Umbilical cord (tissue), 2 donors: ENCODE data around the gene HNRNPLL. TPM values are rescaled to one million over a fixed set of nuclear protein-coding genes. Genes with fewer than 3 reads are reported as not detected.
A peak's percentile ranks its signal among the peaks of the same experiment; 100 is the strongest.

Experiments
- DNase-seq: peaks from one replicate; pipeline ENCODE4 v3.0.0-alpha.2; 2015; ENCODE audit warnings: low spot score
- total RNA-seq: library from RNA; depleted of rRNA; stranded (reverse); fragments of >200 nt; gene quantifications from one replicate; pipeline ENCODE4 v1.2.3, GENCODE V29; 2014; ENCODE audit warnings: low replicate concordance; ENCODE audit not compliant: insufficient read depth

The HNRNPLL gene
- total RNA-seq, 1 donor from 2014 or later, result 49.6 TPM

DNA sequence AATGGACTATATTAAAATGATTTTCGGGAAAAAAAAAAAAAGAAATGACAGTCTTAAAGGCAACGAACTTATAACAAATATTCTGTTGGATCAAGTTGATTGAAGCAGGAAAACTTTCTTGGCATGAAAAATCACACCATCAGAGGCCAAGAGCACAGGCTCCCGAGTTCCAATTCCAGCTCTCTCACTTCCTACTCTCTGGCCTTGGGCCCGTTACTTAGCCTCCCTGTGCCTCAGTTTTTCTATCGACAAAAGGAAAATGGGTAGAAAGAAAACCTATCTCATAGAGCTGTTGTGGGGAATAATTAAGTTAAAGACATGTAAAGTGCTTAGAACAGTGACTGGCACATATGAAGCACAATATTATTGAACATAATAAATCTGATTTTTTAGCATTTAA is 74.2 kb downstream of the HNRNPLL start:
- no peak for DNase-seq

DNA sequence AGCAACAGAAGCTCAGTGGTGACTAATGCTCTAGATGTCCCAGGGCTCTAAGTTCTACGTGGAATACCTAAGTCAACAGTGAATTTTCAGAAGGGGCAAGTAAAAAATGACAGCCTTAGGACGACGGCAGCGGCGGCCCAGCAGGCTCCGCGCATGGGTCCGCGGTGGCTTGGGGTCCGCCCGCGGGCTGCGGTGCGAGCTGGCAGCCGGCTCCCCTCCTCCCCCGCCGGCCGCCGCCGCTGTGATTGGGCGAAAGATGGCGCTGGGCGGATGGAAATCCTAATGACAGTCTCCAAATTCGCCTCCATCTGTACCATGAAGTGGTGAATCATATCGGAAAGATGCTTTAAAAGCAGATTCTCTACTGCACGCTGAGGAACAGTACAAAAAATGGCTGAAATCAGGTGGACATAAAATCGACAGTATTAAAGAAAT is 74.7 kb downstream of the HNRNPLL start:
- DNase-seq, result peak; percentile 73

GRCh38 chr2:38527338-38528007 is 75.3 kb downstream of the HNRNPLL start:
- no peak for DNase-seq

- peak; percentile 19 for DNase-seq
These were observed 76.5 kb downstream of the HNRNPLL start for GRCh38 chr2:38526195-38526594.

GRCh38 chr2:38524580-38524979 is 78.1 kb downstream of the HNRNPLL start:
- DNase-seq, result no peak

DNA sequence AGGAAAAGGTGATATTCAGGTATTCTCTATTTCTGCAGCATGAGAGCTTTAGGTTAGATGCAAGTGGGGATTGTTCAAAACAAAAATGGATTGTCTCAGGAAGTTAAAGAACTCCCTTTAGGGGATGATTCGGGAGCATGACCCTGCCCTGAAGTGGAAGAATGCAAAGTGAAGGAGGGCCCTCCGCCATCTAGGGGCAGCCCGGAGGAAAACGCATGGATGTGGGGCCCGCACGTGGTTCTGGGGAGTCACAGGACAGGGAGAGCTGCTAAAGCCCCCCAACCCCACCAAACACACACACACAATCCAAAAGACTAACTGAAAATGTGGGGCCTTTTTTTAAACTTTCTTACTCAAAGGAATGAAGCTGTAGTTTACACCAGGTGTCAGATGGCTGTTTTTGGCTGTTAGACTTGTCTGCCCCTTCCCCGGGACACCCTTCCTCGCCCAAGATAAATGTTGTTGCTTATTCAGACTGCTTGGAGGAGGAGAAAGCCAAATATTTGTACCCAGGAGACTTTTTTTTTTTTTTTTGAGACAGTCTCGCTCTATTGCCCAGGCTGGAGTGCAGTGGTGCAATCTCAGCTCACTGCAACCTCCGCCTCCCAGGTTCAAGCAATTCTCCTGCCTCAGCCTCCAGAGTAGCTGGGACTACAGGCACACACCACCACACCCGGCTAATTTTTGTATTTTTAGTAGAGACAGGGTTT is 78.8 kb downstream of the HNRNPLL start:
- DNase-seq, result no peak

DNA sequence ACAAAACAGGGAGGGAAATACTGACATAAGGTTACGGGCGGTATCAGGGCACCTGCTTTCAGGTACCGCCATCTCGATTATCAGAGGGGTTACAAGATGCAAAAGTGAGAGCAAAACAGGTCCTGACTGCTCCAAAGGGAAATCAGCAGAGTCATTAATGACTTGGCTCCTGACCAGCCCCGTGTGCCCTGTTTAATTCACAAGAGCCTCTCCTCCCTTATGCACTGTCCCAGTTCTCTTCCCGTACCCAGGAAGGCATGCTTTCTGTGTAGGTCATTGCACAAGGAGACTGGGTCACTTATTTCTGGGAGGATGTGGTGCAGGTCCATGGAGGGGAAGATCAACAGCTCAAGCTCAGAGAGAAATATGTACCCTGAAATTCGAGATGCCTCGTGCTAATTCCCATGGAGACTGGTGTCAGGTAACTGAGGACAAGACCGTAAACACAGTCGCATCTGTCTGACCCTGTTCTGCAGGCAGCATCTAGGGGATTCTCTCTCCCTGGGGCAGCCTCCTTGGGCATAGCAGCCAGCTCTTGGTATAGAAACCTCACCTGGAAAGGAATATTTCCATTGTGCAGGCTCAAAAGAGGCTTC is 79.9 kb downstream of the HNRNPLL start:
- DNase-seq, result no peak

DNA sequence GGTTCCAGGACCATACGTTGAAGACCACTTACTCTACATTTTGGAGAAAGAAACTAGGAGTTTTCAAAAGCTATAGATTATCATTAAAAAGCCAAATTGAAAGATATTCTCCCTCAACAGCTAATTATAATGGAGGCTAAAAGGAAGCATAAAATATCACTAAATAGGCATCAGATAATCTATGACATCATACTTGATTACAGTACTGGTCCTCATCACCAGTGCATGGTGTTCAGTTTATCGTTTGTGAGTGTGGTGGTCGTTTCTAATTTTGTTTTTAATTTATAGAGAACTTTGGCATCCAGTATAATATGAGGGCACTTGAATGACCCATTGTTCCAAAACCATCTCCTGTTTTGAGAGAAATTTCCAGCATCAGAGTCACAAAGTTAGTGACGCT is 80.9 kb downstream of the HNRNPLL start:
- no peak for DNase-seq

DNA sequence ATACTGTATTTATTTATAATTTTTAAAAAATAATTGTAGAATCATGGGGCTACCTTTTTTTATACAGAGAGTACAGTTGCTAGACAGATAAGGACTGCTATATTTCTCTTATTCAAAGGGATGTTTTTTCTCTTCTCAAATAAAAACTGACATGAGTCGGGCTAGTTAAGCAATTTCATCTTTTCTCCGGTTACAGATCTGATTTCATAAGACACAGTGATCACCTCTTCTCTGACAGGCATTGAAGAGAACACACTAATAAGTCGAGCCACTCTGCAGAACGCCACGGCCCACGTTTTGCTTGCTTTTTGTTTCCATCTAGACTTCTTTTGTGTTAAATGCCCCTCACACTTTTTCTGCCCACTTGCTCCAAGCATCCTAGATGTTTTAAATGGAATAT is 85.4 kb downstream of the HNRNPLL start:
- DNase-seq, result no peak

DNA sequence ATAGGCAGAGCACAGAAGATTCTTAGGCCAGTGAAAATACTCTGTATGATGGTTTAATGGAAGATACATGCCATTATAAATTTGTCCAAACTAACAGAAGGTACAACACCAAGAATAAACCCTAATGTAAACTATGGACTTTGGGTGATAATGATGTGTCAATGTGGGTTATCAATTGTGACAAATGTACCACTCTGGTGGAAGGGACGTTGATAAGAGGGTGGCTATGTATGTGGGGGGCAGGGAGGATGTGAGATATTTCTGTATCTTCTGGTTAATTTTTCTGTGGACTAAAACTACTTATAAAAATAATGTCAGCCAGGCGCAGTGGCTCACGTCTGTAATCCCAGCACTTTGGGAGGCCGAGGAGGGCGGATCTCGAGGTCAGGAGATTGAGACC is 86.2 kb downstream of the HNRNPLL start:
- no peak for DNase-seq

DNA sequence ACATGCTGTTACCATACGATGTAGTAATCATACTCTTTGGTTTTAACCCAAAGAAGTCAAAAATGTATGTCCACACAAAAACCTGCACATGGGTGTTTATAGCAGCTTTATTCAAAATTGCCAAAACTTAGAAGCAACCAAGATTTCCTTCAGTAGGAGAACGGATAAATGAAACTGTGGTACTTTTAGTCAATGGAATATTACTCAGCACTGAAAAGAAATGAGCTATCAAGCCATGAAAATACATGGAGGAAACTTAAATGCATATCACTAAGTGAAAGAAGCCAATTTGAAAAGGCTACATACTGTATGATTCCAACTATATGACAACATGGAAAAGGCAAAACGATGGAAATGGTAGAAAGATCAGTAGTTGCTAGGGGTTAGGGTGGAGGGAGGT is 86.6 kb downstream of the HNRNPLL start:
- DNase-seq, result no peak

GRCh38 chr2:38515155-38516074 is 87.3 kb downstream of the HNRNPLL start:
- DNase-seq, result peak; percentile 73

DNA sequence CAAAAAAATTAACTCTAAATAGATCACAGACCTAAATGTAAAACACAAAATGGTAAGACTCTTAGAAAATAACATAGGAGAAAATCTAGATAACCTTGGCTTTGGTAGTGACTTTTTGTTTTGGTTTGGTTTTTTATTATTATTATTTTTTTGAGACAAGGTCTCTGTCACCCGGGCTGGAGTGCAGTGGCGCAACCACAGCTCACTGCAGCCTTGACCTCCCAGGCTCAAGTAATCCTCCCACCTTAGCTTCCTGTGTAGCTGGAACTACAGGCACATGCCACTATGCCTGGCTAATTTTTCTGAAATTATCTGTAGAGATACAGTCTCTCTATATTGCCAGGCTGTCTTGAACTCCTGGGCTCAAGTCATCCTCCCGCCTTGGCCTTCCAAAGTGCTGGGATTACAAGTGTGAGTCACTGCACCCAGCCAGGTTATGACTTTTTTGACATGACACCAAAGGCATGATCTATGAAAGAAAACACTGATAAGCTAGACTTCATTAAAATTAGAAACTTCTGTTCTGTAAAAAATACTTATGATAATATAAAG is 88.0 kb downstream of the HNRNPLL start:
- DNase-seq, result no peak

DNA sequence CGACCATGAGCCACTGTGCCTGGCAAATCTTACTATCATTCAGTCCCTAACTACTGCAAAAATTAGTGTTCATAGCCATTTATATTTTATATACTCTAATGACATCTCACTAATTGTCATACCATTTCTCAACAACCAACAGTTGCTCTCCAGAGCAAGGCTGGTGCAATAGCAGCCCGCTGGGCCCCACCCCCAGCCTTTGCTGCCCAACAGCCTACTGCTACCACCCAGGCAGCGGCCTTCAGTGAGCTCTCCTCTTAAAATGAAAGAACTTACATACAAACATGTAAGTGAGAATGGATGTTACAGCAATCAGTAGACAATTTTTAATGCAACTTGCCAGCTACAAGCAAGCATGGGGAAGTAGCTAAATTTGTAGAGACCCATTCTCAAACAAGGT is 90.5 kb downstream of the HNRNPLL start:
- DNase-seq, result no peak

Other genes starting within 250 kb of the HNRNPLL start
- gene ATL2, start 225.7 kb downstream of the HNRNPLL start, total RNA-seq, result 68.1 TPM
- gene GALM, start 63.2 kb upstream of the HNRNPLL start, total RNA-seq, result 15.4 TPM
- gene SRSF7, start 148.4 kb upstream of the HNRNPLL start, total RNA-seq, result 82.8 TPM
- 23.6 TPM for gene GEMIN6, start 175.3 kb upstream of the HNRNPLL start, total RNA-seq